Kidney (tissue), 14 donors: ENCODE measurements around the gene GPRC5B. TPM values are rescaled to one million over a fixed set of nuclear protein-coding genes. Genes with fewer than 3 reads are reported as not detected.

Experiments used
- DNase-seq, 5 donors: peaks; one replicate each; pipeline ENCODE4 v3.0.0-alpha.2; 2013 to 2020
- FAIRE-seq: peaks from 2 replicates; lab custom pipeline; 2012; peaks lifted over from hg19 to GRCh38; lab: Jason Lieb, UNC
- H3K27ac ChIP-seq, 2 donors: one replicate each; pipeline ENCODE4 v1.7.0; 2013; ENCODE audit warnings: low read depth in 2 of 2, low read length in 2 of 2, inconsistent platforms in 1 of 2
- H3K27me3 ChIP-seq: one replicate; pipeline ENCODE4 v1.7.1; 2013; ENCODE audit warnings: low read length, inconsistent platforms; ENCODE audit not compliant: control insufficient read depth, insufficient read depth
- H3K36me3 ChIP-seq, 3 donors: one replicate each; pipeline versions ENCODE4 v1.7.0 to v1.7.1; 2013; ENCODE audit warnings: low read length in 3 of 3, control low read depth in 1 of 3, inconsistent platforms in 1 of 3; ENCODE audit not compliant: insufficient read depth in 3 of 3, control insufficient read depth in 2 of 3
- H3K4me1 ChIP-seq, 3 donors: one replicate each; pipeline versions ENCODE4 v1.7.0 to v1.7.1; 2013; ENCODE audit warnings: low read length in 3 of 3, inconsistent platforms in 1 of 3, low read depth in 1 of 3; ENCODE audit not compliant: control insufficient read depth in 2 of 3, insufficient read depth in 2 of 3
- H3K4me3 ChIP-seq, 3 donors: one replicate each; pipeline versions ENCODE4 v1.7.0 to v1.8.1; 2013; ENCODE audit warnings: low read length in 3 of 3, control low read depth in 1 of 3, inconsistent platforms in 1 of 3
- H3K9ac ChIP-seq, 3 donors: one replicate each; pipeline versions ENCODE4 v1.7.0 to v1.7.1; 2013; ENCODE audit warnings: low read length in 3 of 3, control low read depth in 1 of 3, inconsistent platforms in 1 of 3
- H3K9me3 ChIP-seq, 3 donors: one replicate each; pipeline versions ENCODE4 v1.7.0 to v1.7.1; 2013; ENCODE audit warnings: low read length in 3 of 3, control low read depth in 1 of 3, inconsistent platforms in 1 of 3; ENCODE audit not compliant: control insufficient read depth in 2 of 3, insufficient read depth in 1 of 3
- intact Hi-C: fragments of 100-400 bp; cut with DNase I; formaldehyde crosslinking; loops from one replicate; pipeline ENCODE4 v1.11.1; 2022
- polyA plus RNA-seq: library from polyadenylated mRNA; stranded (reverse); fragments of 350-450 nt; fragmentation: Illumina TruSeq; extraction: RNeasy Lipid Tissue Mini Kit (QIAGEN cat#74804); gene quantifications from one replicate; pipeline ENCODE4 v1.2.3, GENCODE V29; 2014; ENCODE audit warnings: low read depth, low replicate concordance; ENCODE audit not compliant: insufficient read depth
- total RNA-seq: library from RNA; stranded (reverse); fragmentation: NEBNext Ultra II Directional; extraction: Animal tissue kit (Norgen Biotek cat#: 25700); gene quantifications from one replicate; pipeline ENCODE4 v1.2.1, GENCODE V29; 2021
- TF ChIP-seq, protein P1 (sequence below): IDR thresholded peaks from 3 replicates; pipeline ENCODE4 v1.5.1; 2012; ENCODE audit warnings: mild to moderate bottlenecking, moderate library complexity, borderline replicate concordance; ENCODE audit not compliant: insufficient read depth; ENCODE audit errors: extremely low read depth
- donor health status: control.
- donor health status: control.
- donor health status: control.
- donor health status: control.
- donor health status: control.
- donor health status: DM: yes; HTN: yes; CAD: no.
- donor health status: Normal renal cell carcinoma (clear cell type).

Gene GPRC5B
- total and polyA plus RNA-seq, 2 donors from 2014 or later, result 53.1 to 66.3 TPM

DNA sequence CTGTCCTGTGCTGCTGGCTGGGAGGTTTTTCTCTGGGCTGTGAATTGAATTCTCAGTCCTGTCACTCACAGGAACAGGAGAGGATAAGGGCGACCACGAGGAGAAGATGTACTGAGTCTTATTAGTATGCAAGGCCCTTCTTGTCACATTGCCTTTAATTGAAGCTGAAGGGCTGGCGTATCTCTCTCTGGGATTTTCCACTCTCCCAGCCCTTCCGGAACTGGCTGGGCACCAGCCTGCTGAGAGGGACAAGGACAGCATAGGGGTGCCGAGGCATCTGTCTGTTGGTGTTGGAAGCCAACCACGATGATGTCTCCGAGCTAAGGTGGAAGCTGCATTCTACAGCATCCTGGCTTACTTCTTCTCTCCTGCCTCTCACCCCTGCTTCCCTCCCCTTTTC lies 33.2 kb downstream of the GPRC5B start:
- Histone ChIP-seq H3K4me3 (no peak overlapping the region), H3K36me3 (peaks cover 0 to 4% (median 0%) of the 10 kb centered on the region in 3 donors), H3K4me1 (peaks cover 0 to 12% (median 3%) of the 10 kb centered on the region in 3 donors), H3K9ac (no peak overlapping the region), H3K27me3 (no peaks in the 10 kb centered on the region), H3K27ac (no peak overlapping the region), H3K9me3 (no peaks in the 10 kb centered on the region)
- intact Hi-C loops, result no loop called here
- TF ChIP-seq, protein P1, sequence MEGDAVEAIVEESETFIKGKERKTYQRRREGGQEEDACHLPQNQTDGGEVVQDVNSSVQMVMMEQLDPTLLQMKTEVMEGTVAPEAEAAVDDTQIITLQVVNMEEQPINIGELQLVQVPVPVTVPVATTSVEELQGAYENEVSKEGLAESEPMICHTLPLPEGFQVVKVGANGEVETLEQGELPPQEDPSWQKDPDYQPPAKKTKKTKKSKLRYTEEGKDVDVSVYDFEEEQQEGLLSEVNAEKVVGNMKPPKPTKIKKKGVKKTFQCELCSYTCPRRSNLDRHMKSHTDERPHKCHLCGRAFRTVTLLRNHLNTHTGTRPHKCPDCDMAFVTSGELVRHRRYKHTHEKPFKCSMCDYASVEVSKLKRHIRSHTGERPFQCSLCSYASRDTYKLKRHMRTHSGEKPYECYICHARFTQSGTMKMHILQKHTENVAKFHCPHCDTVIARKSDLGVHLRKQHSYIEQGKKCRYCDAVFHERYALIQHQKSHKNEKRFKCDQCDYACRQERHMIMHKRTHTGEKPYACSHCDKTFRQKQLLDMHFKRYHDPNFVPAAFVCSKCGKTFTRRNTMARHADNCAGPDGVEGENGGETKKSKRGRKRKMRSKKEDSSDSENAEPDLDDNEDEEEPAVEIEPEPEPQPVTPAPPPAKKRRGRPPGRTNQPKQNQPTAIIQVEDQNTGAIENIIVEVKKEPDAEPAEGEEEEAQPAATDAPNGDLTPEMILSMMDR, result no peak
- FAIRE-seq, result no peak
- DNase-seq, result no peak

DNA sequence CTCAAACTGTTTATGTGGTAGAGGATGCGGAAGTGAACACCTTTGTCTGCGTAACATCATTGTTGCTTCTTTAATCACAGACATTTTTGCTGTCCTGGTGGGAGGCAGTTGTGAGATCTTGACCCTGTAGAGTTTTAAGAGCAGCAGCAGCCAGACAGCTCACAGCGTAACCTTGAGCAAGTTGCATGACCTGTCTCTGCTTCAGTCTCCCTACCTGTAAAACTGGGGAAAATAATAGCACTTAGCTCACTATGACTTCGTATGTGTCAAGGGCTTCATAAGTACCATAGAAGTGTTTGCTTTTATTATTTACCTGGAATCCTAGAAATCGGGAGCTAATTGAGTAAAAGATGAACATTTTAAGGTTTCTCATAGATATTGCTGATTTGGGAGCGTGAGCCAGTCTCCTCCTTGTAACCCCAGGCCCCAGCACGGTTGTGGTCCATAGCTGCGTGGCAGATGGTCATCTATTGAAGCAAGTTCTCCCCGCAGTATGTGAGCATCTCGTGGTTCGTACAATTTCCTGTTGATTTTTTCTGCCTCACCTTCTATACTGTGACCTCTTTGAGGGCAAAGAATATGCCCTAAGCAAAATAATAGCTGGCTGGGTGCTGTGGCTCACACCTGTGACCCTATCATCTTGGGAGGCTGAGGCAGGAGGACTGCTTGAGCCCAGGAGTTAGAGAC lies 34.4 kb downstream of the GPRC5B start:
- TF ChIP-seq, protein P1, result no peak
- H3K9me3 ChIP-seq, result no peaks in the 10 kb centered on the region
- DNase-seq, result no peak
- peaks cover 0 to 12% (median 3%) of the 10 kb centered on the region in 3 donors for H3K4me1 ChIP-seq
- no peak overlapping the region for H3K27ac ChIP-seq
- no peak overlapping the region for H3K4me3 ChIP-seq
- H3K36me3 ChIP-seq, result peaks cover 0 to 2% (median 0%) of the 10 kb centered on the region in 3 donors
- no peak for FAIRE-seq
- no peak overlapping the region for H3K9ac ChIP-seq
- intact Hi-C loops, result no loop called here
- no peaks in the 10 kb centered on the region for H3K27me3 ChIP-seq

DNA sequence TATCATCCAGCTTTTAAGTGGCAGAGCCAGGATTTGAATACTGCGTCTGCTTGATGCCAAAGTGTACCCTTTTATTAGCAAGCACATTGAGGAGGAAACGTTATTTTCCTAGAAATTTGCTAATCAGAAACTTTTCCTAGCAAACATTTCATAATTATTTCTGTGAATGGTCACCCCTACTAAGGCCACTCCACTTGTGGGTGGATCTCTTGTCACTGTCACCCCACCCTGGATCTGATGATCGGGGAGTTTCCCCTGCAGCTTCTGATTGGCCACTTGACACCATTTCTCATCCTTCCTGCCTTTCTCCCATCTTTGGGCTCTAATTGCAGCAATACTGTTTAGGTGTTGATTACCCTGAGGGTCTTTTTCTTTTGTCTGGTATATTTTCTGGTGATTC lies 35.9 kb downstream of the GPRC5B start:
- TF ChIP-seq, protein P1, result no peak
- Histone ChIP-seq H3K9me3 (no peaks in the 10 kb centered on the region), H3K27me3 (no peaks in the 10 kb centered on the region), H3K4me1 (peaks cover 0 to 10% (median 3%) of the 10 kb centered on the region in 3 donors), H3K9ac (no peak overlapping the region), H3K4me3 (no peak overlapping the region), H3K36me3 (peaks cover 0 to 2% (median 0%) of the 10 kb centered on the region in 3 donors), H3K27ac (no peak overlapping the region)
- DNase-seq (no peak), FAIRE-seq (no peak)
- intact Hi-C loops, result no loop called here
